Endothelial cell of umbilical vein (primary cell): Measurements from ENCODE around the gene NR2C2. TPM values are rescaled to one million over a fixed set of nuclear protein-coding genes. Genes with fewer than 3 reads are reported as not detected.

Experiments used
- BruUV-seq: library from RNA; stranded (reverse); fragments of 400-500 nt; replicated peaks from 2 replicates; lab custom pipeline; 2021; lab: Mats Ljungman, UMichigan
- CTCF ChIA-PET: fragments of 300-600, 350-600 bp; sonication (Branson Sonifier 250); formaldehyde crosslinking; loops from one replicate; lab custom pipeline; 2021; ENCODE audit warnings: antibody characterized with exemption, inconsistent platforms; lab: Charles Lee
- POLR2A ChIA-PET: fragments of 300-600, 350-600 bp; sonication (Branson Sonifier 250); formaldehyde crosslinking; loops from one replicate; lab custom pipeline; 2021; ENCODE audit warnings: antibody characterized with exemption, inconsistent platforms; lab: Charles Lee
- DNase-seq: peaks from one replicate; pipeline ENCODE4 v3.0.0-alpha.2; 2011; ENCODE audit warnings: low read depth, low spot score
- FAIRE-seq: peaks from 2 replicates; lab custom pipeline; 2011; peaks lifted over from hg19 to GRCh38; lab: Jason Lieb, UNC
- H2AFZ ChIP-seq: 2 replicates; pipeline ENCODE4 v1.6.0; 2012; ENCODE audit warnings: low read depth, low read length, control low read depth, inconsistent platforms
- H3K27ac ChIP-seq: 2 replicates; pipeline ENCODE4 v1.5.1; 2011; ENCODE audit warnings: low read depth, mild to moderate bottlenecking, control low read depth, low read length, moderate library complexity; ENCODE audit not compliant: insufficient read depth
- H3K27me3 ChIP-seq, 2 experiments: 2 replicates each; pipeline versions ENCODE4 v1.6.0 to v1.6.1; 2011; ENCODE audit warnings: low read length in 2 of 2, mixed read lengths in 1 of 2; ENCODE audit not compliant: control insufficient read depth in 2 of 2, insufficient read depth in 2 of 2
- H3K36me3 ChIP-seq, 2 experiments: 2 replicates in 1 of 2; 3 replicates in 1 of 2; pipeline ENCODE4 v1.5.1; 2011; ENCODE audit warnings: low read length in 2 of 2, mild to moderate bottlenecking in 1 of 2, moderate library complexity in 1 of 2; ENCODE audit not compliant: control insufficient read depth in 2 of 2, insufficient read depth in 2 of 2; ENCODE audit errors: extremely low read depth in 1 of 2
- H3K4me1 ChIP-seq: 3 replicates; pipeline ENCODE4 v1.5.1; 2011; ENCODE audit warnings: mild to moderate bottlenecking, low read length; ENCODE audit not compliant: control insufficient read depth, insufficient read depth; ENCODE audit errors: extremely low read depth
- H3K4me2 ChIP-seq: 2 replicates; pipeline ENCODE4 v1.6.1; 2011; ENCODE audit warnings: low read length, control low read depth, mixed read lengths; ENCODE audit not compliant: insufficient read depth
- H3K4me3 ChIP-seq, 3 experiments: fragments of 200-600 bp in 1 of 3; sonication (generic), shearing (Covaris generic) in 1 of 3; replicated peaks in 1 of 3; 2 replicates each; pipeline ENCODE4 v1.5.1; 2011 to 2016; ENCODE audit warnings: control low read depth in 3 of 3, low read length in 3 of 3, mild to moderate bottlenecking in 2 of 3, inconsistent platforms in 1 of 3, low read depth in 1 of 3, moderate library complexity in 1 of 3; ENCODE audit not compliant: insufficient read depth in 1 of 3
- H3K79me2 ChIP-seq: 2 replicates; pipeline ENCODE4 v1.6.0; 2012; ENCODE audit warnings: low read length, inconsistent platforms; ENCODE audit not compliant: control insufficient read depth, insufficient read depth
- H3K9ac ChIP-seq: replicated peaks from 2 replicates; pipeline ENCODE3; 2011; ENCODE audit warnings: low read length, control low read depth; ENCODE audit not compliant: insufficient read depth; ENCODE audit errors: extremely low read depth
- H3K9me1 ChIP-seq: replicated peaks from 3 replicates; pipeline ENCODE4 v1.6.0; 2011; ENCODE audit warnings: mild to moderate bottlenecking, low read length; ENCODE audit not compliant: control insufficient read depth, insufficient read depth; ENCODE audit errors: extremely low read depth
- H3K9me3 ChIP-seq: replicated peaks from 2 replicates; pipeline ENCODE4 v1.5.1; 2012; ENCODE audit warnings: low read length, inconsistent platforms; ENCODE audit not compliant: control insufficient read depth, insufficient read depth
- H4K20me1 ChIP-seq: replicated peaks from 2 replicates; pipeline ENCODE3; 2011; ENCODE audit warnings: mild to moderate bottlenecking, low read length; ENCODE audit not compliant: control insufficient read depth, insufficient read depth; ENCODE audit errors: extremely low read depth
- EZH2 ChIP-seq: IDR thresholded peaks from 2 replicates; pipeline ENCODE4 v1.6.1; 2012; ENCODE audit warnings: borderline replicate concordance, low read depth, mild to moderate bottlenecking, moderate library complexity, low read length, inconsistent platforms; ENCODE audit not compliant: severe bottlenecking
- FOS ChIP-seq: IDR thresholded peaks from 2 replicates; pipeline ENCODE4 v1.6.1; 2011; ENCODE audit warnings: mild to moderate bottlenecking, low read length, moderate library complexity, borderline replicate concordance; ENCODE audit not compliant: insufficient read depth
- GATA2 ChIP-seq: IDR thresholded peaks from 2 replicates; pipeline ENCODE4 v1.7.0; 2011; ENCODE audit warnings: low read depth, mild to moderate bottlenecking, moderate library complexity, mixed read lengths, low read length; ENCODE audit not compliant: insufficient read length, insufficient read depth
- JUN ChIP-seq: IDR thresholded peaks from 2 replicates; pipeline ENCODE4 v1.6.1; 2011; ENCODE audit warnings: borderline replicate concordance, low read depth; ENCODE audit not compliant: insufficient read length, insufficient read depth
- MYC ChIP-seq: IDR thresholded peaks from one replicate; pipeline ENCODE4 v1.6.1; 2011; ENCODE audit warnings: mild to moderate bottlenecking, low read depth, low read length
- POLR2A ChIP-seq: IDR thresholded peaks from 2 replicates; pipeline ENCODE4 v1.6.1; 2012; ENCODE audit warnings: low read depth, mild to moderate bottlenecking, control low read depth, low read length
- POLR2AphosphoS5 ChIP-seq: IDR thresholded peaks from 2 replicates; pipeline ENCODE4 v1.6.1; 2012; ENCODE audit warnings: low read depth, mild to moderate bottlenecking, control low read depth, low read length, moderate library complexity; ENCODE audit not compliant: insufficient read depth
- dilution Hi-C: fragments of 300-500 bp; cut with MboI; formaldehyde crosslinking; loops from one replicate; pipeline ENCODE4 v1.15.0; 2019; ENCODE audit warnings: low sequenced_read_pairs; ENCODE audit not compliant: extremely low pct_ligation_motif_present
- intact Hi-C: fragments of 100-400 bp; cut with micrococcal nuclease; formaldehyde crosslinking; loops from one replicate; pipeline ENCODE4 v1.10.0; 2022
- polyA plus RNA-seq, 4 experiments: library from polyadenylated mRNA; depleted of rRNA in 3 of 4; stranded (reverse) in 3 of 4; unstranded in 1 of 4; fragments of >200 nt; gene quantifications; 2 replicates each; pipeline versions ENCODE4 v1.2.1 to v1.2.3, GENCODE V29; 2011 to 2012; ENCODE audit warnings: missing spikeins in 1 of 4
- total RNA-seq: library from RNA; stranded (reverse); gene quantifications from 2 replicates; pipeline ENCODE4 v1.2.3, GENCODE V29; 2021
- TF ChIP-seq, protein P1 (sequence below): IDR thresholded peaks from 2 replicates; pipeline ENCODE4 v1.6.1; 2011; ENCODE audit not compliant: insufficient read depth, insufficient read length
- TF ChIP-seq, protein P2 (sequence below), 2 donors: IDR thresholded peaks; 1 replicate in 1 of 2; 2 replicates in 1 of 2; pipeline ENCODE4 v1.5.1; 2011; ENCODE audit warnings: low read length in 2 of 2, mild to moderate bottlenecking in 2 of 2, moderate library complexity in 2 of 2, control low read depth in 1 of 2, inconsistent platforms in 1 of 2, low read depth in 1 of 2; ENCODE audit not compliant: insufficient read depth in 1 of 2; ENCODE audit errors: extremely low read depth in 1 of 2

NR2C2 gene
- total and polyA plus RNA-seq, 2 donors (not counting 3 experiments of a cell fraction or from before 2014, with no cell fraction given), result 20.3 to 59.8 TPM

DNA sequence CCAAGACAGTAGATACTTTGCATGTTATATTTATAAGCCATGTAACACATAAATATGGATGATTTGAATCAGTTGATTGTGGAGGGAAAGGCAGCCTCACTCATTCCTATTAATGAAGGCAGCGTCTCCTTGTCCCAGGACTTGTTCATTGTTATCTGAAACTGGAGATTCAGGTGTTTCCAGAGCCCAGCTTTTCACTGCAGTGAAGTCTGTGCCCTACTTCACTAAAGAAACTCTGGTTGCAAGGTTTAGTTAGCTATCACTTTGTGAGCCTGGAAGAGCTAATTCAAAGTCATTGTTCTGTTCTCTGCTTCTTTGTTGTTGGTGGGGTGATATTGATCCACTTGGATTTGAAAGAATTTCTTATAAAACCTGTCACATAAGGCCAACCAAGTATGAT is 9.8 kb downstream of the NR2C2 start:
- Histone ChIP-seq H2AFZ (no peak overlapping the region), H3K9me3 (no peaks in the 10 kb centered on the region), H3K9me1 (no peaks in the 10 kb centered on the region), H3K4me1 (no peaks in the 10 kb centered on the region), H3K4me2 (no peak overlapping the region), H3K36me3 (no peaks in the 10 kb centered on the region), H3K4me3 (no peak overlapping the region), H4K20me1 (peaks cover 6% of the 10 kb centered on the region), H3K9ac (no peak overlapping the region), H3K27me3 (no peaks in the 10 kb centered on the region), H3K27ac (no peak overlapping the region), H3K79me2 (peaks cover 80% of the 10 kb centered on the region)
- dilution Hi-C loops, result no loop called here
- FAIRE-seq, result no peak
- intact Hi-C loops, result no loop called here
- TF ChIP-seq JUN (no peak), EZH2 (no peak), POLR2AphosphoS5 (no peak), MYC (no peak), FOS (no peak), GATA2 (no peak), POLR2A (no peak)
- TF ChIP-seq, protein P1, sequence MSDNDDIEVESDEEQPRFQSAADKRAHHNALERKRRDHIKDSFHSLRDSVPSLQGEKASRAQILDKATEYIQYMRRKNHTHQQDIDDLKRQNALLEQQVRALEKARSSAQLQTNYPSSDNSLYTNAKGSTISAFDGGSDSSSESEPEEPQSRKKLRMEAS, result no peak
- TF ChIP-seq, protein P2, sequence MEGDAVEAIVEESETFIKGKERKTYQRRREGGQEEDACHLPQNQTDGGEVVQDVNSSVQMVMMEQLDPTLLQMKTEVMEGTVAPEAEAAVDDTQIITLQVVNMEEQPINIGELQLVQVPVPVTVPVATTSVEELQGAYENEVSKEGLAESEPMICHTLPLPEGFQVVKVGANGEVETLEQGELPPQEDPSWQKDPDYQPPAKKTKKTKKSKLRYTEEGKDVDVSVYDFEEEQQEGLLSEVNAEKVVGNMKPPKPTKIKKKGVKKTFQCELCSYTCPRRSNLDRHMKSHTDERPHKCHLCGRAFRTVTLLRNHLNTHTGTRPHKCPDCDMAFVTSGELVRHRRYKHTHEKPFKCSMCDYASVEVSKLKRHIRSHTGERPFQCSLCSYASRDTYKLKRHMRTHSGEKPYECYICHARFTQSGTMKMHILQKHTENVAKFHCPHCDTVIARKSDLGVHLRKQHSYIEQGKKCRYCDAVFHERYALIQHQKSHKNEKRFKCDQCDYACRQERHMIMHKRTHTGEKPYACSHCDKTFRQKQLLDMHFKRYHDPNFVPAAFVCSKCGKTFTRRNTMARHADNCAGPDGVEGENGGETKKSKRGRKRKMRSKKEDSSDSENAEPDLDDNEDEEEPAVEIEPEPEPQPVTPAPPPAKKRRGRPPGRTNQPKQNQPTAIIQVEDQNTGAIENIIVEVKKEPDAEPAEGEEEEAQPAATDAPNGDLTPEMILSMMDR (IDR thresholded peaks at IDR 0.05; ENCODE audit: extremely low read depth in 1 of 2, insufficient read depth in 1 of 2, low read depth in 1 of 2, low read length in 2 of 2), result no peak
- ChIA-PET POLR2A (interaction anchor here (0.7 kb wide), 1 partner anchor 36 kb away, joined by 3 read pairs; no protein-coding TSS in a partner anchor), CTCF (interaction anchor here (0.7 kb wide), 1 partner anchor 10 kb away, joined by 3 read pairs; no protein-coding TSS in a partner anchor)
- DNase-seq, result no peak
- no TSS peak for BruUV-seq
